HG03575 (cell line): ENCODE measurements around the gene KRI1.
"Not testable (repeated sequence)": the region's sequence is repeated elsewhere in the genome, so short reads cannot be mapped to it uniquely, and the experiment has no call there.

Experiments used
- ATAC-seq: cut with Tn5 transposase; IDR thresholded peaks from one replicate; pipeline ENCODE4 v1.9.1; 2021; ENCODE audit not compliant: unreplicated experiment, insufficient number of reproducible peaks, low FRiP score; ENCODE audit errors: extremely low read depth

Gene KRI1

DNA sequence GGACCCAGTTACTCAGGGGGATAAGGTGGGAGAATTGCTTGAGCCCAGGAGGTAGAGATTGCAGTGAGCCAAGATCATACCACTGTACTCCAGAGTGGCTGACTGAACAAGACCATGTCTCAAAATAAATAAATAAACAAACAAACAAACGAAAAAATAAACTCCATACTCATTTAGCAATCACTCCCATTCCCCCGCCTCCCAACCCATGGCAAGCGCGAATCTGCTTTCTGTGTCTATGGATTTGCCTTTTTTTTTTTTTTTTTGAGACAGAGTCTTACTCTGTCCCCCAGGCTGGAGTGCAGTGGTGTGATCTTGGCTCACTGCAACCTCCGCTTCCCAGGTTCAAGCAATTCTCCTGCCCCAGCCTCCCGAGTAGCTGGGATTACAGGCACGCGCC is 38.9 kb downstream of the KRI1 start:
- ATAC-seq, result not testable (repeated sequence)

DNA sequence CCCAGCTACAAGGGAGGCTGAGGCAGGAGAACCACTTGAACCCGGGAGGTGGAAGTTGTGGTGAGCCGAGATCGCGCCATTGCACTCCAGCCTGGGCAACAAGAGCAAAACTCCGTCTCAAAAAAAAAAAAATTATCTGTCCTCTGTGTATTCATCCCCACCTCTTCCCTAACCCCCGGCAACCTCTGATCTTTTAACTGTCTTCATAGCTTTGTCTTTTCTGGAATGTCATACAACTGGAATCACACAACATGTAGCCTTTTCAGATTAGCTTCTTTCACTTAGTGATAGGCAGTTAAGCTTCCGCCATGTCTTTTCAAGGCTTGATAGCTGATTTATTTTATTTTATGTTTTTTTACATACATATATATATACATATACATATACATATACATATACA is 40.2 kb downstream of the KRI1 start:
- ATAC-seq, result no peak

DNA sequence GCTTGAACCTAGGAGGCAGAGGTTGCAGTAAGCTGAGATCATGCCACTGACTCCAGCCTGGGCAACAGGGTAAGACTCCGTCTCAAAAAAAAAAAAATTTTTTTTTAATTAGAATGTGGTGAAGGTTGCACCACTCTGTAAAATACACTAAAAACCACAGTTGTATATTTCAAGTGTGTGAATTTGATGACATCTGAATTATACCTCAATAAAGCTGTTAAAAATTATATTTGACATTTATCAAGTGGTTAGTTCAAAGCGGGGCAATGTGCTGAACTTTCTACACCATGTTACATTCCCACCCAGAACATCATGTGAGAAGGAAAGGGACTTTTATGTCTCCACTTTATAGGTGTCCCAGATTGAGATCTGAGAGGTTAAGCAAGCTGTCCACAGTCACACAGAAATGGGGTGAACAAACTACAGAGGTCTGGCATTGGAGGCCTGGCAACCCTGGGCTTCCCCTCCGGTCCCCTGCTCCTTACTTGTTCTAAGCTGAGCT is 42.6 kb downstream of the KRI1 start:
- no peak for ATAC-seq

DNA sequence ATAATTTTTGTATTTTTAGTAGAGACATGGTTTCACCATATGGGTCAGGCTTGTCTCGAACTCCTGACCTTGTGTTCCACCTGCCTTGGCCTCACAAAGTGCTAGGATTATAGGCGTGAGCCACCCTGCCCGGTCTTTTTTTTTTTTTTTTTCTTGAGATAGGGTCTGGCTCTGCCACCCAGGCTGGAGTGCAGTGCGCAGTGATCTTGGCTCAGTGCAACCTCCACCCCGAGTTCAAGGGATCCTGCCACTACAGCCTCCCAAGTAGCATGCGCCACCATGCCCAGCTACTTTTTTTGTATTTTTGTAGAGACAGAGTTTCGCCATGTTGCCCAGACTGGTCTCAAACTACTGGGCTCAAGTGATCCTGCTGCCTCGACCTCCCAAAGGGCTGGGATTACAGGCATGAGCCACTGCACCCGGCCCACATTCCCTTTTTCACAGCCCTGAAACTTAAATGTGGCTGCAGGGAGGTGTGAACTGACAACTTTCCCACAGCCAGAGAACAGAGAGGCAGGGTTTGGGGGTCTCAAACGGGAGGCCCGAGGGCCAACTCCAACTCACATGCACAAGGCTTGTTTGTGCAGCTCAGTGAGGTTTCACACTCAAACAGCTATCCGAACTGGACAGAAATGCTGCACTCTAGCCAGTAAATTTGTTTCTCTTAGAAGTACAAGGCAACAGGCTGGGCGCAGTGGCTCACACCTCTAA is 44.2 kb downstream of the KRI1 start:
- no peak for ATAC-seq

DNA sequence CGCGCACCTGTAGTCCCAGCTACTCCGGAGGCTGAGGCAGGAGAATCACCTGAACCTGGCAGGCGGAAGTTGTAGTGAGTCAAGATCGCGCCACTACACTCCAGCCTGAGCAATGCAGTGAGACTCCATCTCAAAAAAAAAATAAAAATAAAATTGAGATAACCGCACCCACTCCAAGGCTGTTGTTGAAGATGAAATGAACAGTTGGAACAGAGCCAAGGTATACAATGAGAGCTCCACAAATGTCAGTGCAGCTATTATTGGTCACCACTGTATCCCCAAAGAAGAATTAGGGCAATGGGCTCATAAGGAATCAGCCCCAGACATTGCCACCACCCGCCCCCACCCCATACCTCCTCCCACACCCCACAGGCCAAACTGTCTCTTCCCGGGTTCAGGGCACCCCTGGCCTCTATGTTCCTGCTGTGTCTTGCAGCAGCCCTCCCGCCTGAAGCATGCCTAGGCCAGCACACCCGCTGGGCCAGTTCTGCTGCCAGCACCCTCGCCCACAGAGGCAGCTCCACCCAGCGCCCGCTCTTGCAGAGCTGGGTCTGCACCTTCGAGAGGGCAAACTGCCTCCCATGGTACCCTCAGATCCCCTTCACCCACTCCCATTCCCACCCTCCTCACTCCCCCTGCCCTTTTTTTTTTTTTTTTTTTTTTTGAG is 45.0 kb downstream of the KRI1 start:
- no peak for ATAC-seq

DNA sequence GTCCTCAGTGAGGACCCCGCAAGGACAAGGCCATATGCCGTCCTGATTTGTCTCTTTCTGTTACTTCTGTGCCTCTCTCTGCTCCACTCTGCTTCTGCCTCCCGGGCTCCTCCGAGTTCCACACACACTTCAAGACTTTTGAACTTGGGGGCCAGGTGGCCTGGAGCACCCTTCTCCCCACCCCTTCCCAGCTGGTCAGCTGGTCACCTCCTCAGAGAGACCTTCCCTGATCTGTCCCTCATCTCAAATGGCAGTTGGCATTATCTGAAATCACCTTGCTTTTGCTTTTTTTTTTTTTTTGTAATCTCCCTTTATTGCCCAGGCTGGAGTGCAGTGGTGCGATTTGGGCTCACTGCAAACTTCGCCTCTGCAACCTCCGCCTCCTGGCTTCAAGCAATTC is 46.4 kb downstream of the KRI1 start:
- no peak for ATAC-seq

DNA sequence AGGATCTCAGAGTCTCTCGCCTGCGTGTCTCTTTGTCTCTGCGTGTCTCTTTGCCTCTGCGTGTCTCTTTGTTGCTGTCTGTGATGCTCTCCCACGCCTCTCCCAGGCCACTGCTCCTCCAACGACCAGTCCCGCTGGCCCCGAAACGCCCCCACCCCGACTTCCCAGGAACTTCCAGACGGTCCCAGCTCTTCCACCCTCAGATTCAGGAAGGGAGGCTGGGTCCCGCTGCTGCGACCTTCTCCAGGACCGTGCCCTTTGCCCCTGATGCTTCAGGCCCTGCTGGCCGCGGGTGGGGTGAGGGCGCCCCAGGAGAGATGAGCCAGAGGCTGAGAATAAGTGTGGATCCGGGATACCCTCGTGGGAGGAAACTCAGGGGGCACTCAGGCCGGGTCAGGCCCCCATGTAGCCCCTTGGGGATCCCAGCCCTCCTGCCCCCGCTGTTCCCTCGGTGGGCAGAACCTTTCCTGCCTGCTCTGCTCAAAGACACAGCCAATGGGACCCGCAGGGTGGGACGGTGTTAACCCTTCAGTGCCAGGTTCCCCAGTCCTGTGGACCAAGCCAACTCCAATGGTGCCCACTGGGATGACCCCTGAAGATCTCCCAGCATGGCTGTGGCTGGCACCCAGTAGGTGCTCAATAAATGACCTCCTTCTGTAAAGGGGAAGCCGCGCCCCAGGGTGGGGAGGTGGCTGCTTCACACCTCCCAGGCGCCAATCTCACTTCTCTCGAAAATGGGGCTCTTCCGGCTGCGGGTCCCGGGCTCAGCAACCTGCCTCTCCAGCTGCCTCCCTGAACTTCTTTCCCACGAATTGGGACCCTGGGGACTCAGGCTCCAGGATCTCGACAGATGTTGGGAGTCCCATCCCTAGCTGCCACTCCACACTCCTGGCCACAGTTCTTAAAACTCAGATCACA is 47.1 kb downstream of the KRI1 start:
- no peak for ATAC-seq

DNA sequence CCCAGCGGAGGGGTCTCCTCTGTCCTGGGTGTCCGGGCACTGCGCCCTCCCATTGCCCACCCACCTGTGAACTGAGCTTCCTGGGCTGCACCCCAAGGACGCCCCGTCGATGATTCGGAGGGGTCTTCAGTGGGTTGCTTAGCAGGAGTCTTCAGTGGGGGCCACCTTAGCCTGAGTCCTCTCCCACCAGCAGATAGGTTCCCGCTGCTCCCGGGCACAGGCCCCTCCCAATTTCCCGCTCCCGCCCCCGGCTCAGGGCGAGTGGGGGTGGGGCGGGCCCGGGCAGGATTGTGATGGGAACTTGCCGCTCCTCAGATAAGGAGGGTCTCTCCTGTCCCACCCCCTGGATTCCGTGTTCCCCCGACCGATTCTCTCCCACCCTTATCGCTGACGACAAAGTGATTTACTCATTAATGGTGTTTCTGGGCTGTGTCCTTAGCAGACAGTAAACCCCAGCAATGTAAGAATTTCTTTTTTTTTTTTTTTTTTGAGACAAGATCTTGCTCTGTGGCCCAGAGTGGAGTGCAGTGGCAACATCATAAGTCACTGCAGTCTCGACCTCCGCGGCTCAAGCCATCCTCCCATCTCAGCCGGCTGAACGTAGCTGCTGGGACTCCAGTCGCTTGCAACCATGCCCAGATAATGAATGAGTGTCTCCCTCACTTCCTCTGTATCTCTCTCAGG is 47.9 kb downstream of the KRI1 start:
- no peak for ATAC-seq

DNA sequence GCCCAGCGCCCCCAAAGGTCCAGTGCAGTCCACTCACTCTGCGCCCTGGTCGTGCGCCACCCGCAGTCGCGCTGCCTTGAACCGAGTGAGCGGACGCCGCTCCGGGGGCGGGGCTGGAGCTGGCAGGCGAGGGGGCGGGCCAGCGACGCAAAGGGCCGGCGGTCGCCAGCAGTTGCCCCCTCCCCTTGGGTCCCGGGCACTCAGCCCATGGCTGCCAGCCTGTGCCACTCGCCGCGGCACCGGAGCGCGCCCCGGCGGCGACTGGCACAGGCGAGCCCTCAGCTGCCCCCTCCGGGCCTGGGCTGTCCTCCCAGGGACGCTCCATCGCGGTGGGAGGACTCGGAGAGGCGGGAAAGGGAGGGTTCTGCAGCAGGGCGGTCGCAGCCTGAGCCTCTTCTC is 48.5 kb downstream of the KRI1 start, which contains the start of gene S1PR5:
Gene S1PR5 (minus strand): TSS at position 87 of the 399 bp plus-strand sequence. CDS start 2,436 bp downstream, outside the sequence.
- no peak for ATAC-seq

DNA sequence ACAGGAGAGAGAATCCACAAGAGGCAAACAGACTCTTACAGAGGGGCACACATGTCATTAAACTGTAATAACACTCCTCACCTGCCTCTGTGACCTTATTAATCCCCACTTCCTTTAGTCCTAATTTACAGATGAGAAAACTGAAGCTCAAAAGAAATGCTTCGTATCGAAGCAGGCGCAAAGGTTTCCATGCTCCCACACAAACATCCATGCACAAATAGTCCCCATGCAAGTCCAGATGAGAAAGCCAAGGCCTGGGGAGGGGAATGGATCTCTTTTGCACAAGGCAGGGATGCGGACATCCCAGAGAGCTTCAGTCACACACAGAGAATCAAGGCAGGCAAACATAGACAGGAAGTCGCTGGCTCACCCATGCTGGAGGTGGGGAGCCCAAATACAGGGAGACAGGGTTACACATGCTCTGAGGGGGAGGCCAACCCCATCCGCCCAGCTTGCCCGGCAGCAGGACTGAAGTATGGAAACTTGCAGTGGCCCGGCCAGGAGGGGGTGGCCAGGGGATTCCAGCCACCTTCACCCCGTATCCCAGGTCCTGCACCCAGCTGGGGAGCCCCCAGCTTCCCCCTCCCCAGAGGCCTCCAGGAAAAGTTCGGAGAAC is 49.0 kb downstream of the KRI1 start:
- no peak for ATAC-seq

DNA sequence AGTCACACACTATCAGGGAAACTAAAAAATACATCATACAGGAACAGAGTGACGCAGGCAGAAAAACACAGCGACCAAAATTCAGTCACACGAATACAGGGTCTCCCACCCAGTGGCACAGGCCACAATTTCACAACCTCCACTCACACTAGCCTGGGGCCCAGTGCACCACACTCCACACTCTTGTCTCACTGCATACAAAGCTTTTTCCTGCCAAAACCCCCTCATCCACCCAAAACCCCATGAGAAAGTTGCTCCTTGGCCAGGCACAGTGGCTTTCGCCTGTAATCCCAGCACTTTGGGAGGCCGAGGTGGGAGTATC is 49.8 kb downstream of the KRI1 start:
- ATAC-seq, result no peak

DNA sequence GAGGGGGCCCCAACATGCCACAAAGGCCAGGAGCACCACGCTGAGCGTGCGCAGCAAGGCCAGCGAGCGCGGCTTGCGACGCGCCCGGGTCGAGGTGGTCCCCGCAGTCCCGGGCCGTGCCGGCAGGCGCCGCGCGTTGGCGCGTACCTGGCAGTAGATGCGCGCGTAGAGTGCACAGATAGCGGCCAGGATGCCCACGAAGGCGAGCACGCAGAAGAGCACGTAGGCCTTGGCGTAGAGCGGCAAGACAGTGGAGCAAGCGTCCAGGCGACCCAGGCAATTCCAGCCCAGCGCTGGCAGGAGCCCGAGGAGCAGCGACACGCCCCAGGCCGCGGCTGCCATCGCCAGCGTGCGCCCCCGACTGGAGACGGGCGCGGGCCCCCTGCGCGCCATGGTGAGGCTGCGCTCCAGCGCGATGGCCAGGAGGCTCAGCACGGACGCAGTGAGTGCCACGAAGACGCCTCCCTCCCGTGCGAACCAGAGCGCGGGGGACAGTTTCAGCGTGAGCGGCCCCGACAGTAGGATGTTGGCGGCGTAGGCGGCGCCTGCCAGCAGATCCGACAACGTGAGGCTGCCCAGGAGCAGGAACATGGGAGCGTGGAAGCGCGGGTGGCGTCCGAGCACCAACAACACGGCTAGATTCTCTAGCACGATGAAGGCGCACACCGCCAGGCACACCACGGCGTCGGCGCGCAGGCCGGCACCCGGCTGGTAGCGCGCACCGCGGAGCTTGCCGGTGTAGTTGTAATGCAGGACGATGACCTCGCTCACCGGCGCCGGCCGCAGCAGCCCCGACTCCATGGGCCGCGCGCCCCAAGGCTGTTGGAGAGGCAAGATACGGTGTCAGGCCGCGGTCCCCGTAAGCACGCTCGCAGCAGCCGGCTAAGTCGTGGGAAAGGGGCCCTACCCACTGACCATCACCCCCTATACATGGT is 51.3 kb downstream of the KRI1 start:
- ATAC-seq, result no peak

DNA sequence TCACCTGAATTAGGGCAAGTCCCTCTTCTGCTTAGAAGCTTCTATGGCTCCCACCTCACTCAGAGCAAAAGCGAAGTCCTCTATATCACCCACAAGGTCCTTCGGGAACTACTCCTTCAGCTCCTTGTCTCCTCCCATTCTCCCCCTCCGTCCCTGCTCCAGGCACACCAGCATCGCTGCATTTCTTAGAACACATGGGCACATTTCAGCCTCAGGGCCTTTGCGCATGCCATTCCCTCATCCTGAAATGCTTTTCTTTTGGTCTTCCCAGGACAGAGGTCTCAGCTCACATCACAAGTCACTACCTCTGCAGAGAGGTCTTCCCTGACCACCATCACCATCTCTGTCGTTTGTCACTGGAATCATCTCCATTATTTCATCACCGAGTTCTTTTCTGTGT is 52.6 kb downstream of the KRI1 start:
- ATAC-seq, result no peak

DNA sequence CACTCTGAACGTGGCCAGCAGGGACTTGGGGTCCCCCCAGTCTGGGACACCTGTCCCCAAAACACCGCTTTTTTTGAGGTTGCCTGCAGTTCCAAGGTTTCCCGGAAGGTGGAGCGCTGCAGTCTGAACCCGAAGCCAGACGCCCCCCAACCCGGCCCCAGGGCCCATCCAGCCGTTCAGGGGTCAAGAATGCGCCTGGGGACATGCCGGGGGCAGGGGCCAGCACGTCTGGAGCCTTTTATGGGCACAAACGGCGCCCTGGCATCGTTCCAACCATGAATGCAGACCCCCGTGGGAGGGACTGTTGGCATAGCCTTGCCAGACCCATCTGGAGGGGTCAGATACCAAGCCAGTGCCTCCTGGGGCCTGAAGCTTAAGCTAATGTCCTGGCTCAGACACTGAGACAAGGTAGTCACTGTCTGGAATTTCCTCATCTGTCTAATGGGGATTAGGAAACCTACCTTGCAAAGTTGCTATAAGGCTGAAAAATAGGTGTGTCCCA is 55.5 kb downstream of the KRI1 start:
- no peak for ATAC-seq

DNA sequence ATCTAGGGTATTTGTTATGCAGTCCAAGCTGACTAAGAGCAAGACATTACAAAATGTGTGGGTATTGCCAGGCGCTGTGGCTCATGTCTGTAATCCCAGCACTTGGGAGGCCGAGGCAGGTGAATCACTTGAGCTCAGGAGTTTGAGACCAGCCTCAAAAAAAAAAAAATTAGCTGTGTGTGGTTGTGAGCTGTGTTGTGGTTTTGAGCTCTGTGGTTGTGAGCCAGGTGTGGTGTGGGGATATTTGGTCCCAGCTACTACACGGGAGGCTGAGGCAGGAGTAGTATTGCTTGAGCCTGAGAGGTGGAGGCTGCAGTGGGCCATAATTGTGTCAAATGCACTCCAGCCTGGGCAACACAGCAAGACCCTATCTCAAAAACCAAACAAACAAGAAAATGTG is 57.1 kb downstream of the KRI1 start:
- no peak for ATAC-seq

DNA sequence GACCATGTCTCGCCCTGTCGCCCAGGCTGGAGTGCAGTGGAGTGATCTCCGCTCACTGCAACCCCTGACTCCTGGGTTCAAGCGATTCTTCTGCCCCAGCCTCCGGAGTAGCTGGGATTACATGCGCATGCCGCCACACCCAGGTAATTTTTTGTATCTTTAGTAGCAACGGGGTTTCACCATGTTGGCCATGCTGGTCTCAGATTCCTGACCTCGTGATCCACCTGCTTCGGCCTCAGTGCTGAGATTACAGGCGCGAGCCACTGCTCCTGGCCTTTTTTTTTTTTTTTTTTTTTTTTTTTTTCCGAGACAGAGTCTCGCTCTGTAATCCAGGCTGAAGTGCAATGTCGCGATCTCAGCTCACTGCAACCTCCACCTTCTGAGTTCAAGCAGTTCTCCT is 57.8 kb downstream of the KRI1 start:
- ATAC-seq, result no peak

DNA sequence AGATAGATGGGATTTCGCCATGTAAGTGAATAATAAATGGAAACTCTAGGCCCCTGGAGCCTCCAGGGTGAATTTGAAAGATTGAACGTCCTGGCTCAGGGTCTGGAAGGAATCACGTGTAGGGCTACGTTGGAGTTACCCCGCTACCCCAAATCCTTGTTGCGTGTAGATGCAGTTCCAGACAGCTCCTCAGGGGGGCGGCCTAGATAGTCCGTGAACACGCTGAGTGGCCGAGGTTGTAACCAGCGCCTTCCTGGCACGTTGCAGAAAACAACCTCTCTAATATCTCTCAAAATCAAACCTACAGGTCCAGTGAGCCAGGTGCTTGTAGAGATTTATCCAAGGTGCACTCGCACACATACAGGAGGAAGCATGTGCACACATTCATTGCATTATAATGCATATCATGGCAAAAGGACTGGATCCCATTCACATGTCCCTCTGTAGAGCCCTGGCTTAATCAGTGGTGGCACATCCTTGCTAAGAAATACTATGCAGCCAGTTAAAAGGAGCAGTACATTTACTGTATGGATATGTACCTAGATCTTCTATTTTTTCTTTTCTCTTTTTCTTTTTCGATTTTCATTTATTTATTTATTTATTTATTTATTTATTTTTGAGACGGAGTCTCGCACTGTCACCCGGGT is 60.1 kb downstream of the KRI1 start:
- ATAC-seq, result no peak
